ENCODE measurements around the gene DDX1. TPM values are rescaled to one million over a fixed set of nuclear protein-coding genes. Genes with fewer than 3 reads are reported as not detected.

The DDX1 gene
- total and polyA plus RNA-seq, 10 of the 15 experiments (the other 5 are each of a cell fraction or from before 2014, with no cell fraction given) = 53.2 to 134 (median 85.6) TPM

- H3K36me3 ChIP-seq (ENCODE audit: control insufficient read depth in 2 of 2, insufficient read depth in 2 of 2, low read length in 1 of 2) = peaks cover 12 to 27% of the 10 kb centered on the region in 2 experiments
- DNase-seq (ENCODE audit: low read depth, low spot score) (no peak), FAIRE-seq (no peak), ATAC-seq (no peak)
- H3K9me3 ChIP-seq (replicated peaks; ENCODE audit: control insufficient read depth, insufficient read depth, low read length) = no peaks in the 10 kb centered on the region
- ChIA-PET CTCF (no interaction called here), RAD21 (ENCODE audit: unreplicated experiment) (no interaction called here), POLR2A (no interaction called here), SMC1A (ENCODE audit: uncharacterized antibody, unreplicated experiment) (no interaction called here)
- intact Hi-C loops (cut with micrococcal nuclease; ENCODE audit: unreplicated experiment) = no loop called here
- no peak overlapping the region for H3K9ac ChIP-seq (ENCODE audit: control insufficient read depth, insufficient read depth, low read length)
- no peaks in the 10 kb centered on the region for H3K27me3 ChIP-seq (replicated peaks in 1 of 2; ENCODE audit: control insufficient read depth in 2 of 2, insufficient read depth in 2 of 2, low read length in 1 of 2)
- H3K4me1 ChIP-seq (ENCODE audit: control insufficient read depth, insufficient read depth, low read length) = no peaks in the 10 kb centered on the region
- no peak overlapping the region for H3K27ac ChIP-seq (ENCODE audit: control insufficient read depth, insufficient read depth)
- H3K79me2 ChIP-seq (ENCODE audit: control insufficient read depth, insufficient read depth, low read length) = no peaks in the 10 kb centered on the region
- WGBS (ENCODE audit: insufficient coverage, insufficient replicate concordance, low lambda C conversion rate, missing lambda C conversion rate) = 97% methylated on average over 8 of the region's 8 CpGs
- BruUV-seq (replicated peaks) = no TSS peak
- in situ Hi-C loops (cut with MboI) = no loop called here
- H3K4me3 ChIP-seq = no peak overlapping the region
- H2AFZ ChIP-seq (ENCODE audit: control insufficient read depth, low read depth, low read length) = no peak overlapping the region
- no peaks in the 10 kb centered on the region for H4K20me1 ChIP-seq (ENCODE audit: control insufficient read depth, insufficient read depth)
- no peak overlapping the region for H3K4me2 ChIP-seq (ENCODE audit: control insufficient read depth, insufficient read depth)
- no peak for TF ChIP-seq ZBTB40 (IDR thresholded peaks at IDR 0.05; ENCODE audit: borderline replicate concordance)
- no peak for TF ChIP-seq MTA3 (IDR thresholded peaks at IDR 0.05; ENCODE audit: borderline replicate concordance, low read length)
- no peak for TF ChIP-seq ZNF622 (IDR thresholded peaks at IDR 0.05)
- no peak for TF ChIP-seq MLLT1 (IDR thresholded peaks at IDR 0.05)
- no peak for TF ChIP-seq NR2C2 (IDR thresholded peaks at IDR 0.05; ENCODE audit: borderline replicate concordance, control insufficient read depth, insufficient read length, low read depth)
- TF ChIP-seq EED (IDR thresholded peaks at IDR 0.05; ENCODE audit: low read depth) = no peak
- TF ChIP-seq SKIL (IDR thresholded peaks at IDR 0.05; ENCODE audit: low read depth, poor library complexity, severe bottlenecking) = no peak
- TF ChIP-seq MXI1 (IDR thresholded peaks at IDR 0.05; ENCODE audit: low read depth, low read length) = no peak
- no peak for TF ChIP-seq SREBF2 (IDR thresholded peaks at IDR 0.05; ENCODE audit: low read length)
- no peak for TF ChIP-seq IRF5 (IDR thresholded peaks at IDR 0.05; ENCODE audit: borderline replicate concordance)
- TF ChIP-seq RAD21 (IDR thresholded peaks at IDR 0.05; ENCODE audit: insufficient read depth, low read depth, low read length) = no peak
Observed at GRCh38 chr2:15602393-15602792, 10.7 kb downstream of the DDX1 start.
